GM19099 (cell line): ENCODE measurements around the gene AMDHD2.

ENCODE experiments used
- POLR2A ChIP-seq: IDR thresholded peaks from 3 replicates; pipeline ENCODE4 v1.6.1; 2011; ENCODE audit warnings: low read depth; ENCODE audit not compliant: insufficient read length; ENCODE audit errors: extremely low read depth

Gene AMDHD2

DNA sequence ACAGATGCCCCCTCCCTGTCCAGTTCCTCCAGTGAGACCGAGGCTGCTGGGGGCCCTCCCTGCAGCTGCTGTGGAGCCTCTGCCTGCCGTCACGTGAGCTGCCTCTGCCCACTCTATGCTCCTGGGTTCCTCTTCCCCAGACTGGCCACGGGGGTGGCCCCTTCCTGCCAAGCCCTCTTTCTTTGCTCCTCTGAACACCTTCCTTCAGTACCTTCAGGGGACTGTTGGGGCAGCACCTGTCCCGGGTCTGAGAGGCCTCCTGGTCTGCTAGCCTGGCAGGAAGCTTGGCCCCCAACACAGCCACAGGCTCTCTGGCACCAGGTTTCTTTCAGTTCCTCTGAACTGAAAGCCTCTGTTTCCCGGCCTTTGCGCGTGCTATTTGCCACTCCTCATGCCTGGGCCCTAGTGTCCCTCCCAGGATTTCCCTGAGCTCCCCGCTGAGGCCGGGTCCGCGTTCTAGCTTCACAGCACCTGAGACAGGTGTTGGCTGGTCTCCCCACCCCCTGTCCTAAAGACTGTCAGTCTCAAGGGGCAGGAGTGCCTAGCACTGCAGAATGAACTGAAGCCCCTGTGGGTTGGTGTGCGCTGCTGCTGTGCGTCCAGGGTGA, 13.0 kb upstream of the AMDHD2 start:
- peak; percentile 31 for TF ChIP-seq POLR2A

GRCh38 chr16:2507665-2508064, 12.5 kb upstream of the AMDHD2 start:
- no peak for TF ChIP-seq POLR2A

- TF ChIP-seq POLR2A: no peak
Measured at GRCh38 chr16:2508722-2509400, 11.3 kb upstream of the AMDHD2 start.

- TF ChIP-seq POLR2A: no peak
Measured at GRCh38 chr16:2511128-2511800, 8.9 kb upstream of the AMDHD2 start.

DNA sequence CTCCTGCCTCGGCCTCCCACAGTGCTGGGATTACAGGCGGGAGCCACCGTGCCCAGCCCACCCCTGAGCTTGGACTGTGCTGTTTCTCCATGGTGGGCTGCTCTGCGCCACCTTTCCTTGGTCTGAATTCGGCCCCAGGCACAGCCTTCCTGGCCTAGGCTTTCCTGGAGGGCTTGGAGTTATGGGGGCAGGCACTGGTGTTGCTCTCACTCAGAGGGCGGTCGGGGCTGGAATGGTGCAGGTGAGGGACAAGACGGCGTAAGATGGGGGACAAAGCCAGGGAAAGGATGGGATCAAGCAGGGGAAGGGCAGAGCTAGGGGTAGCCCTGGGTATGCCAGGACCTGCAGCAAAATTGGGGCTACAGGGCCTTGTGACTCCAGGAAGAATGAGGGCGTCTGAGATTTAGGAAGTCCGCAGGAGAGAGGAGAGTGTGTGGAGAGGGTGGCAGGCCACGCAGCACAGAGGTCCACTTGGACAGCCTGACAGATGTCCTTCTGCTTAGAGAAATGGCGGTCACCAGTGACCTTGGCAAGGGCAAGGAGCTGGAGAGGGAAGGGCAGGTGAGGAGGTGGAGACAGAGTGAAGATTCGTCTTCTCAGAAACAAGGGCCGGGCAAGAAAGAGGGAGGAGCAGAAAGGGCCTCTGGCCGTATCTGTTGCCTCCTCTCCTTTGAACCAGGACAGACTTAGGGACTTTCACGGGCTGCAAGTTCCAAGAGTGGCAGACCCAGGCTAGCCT, 8.0 kb upstream of the AMDHD2 start:
- TF ChIP-seq POLR2A: no peak

DNA sequence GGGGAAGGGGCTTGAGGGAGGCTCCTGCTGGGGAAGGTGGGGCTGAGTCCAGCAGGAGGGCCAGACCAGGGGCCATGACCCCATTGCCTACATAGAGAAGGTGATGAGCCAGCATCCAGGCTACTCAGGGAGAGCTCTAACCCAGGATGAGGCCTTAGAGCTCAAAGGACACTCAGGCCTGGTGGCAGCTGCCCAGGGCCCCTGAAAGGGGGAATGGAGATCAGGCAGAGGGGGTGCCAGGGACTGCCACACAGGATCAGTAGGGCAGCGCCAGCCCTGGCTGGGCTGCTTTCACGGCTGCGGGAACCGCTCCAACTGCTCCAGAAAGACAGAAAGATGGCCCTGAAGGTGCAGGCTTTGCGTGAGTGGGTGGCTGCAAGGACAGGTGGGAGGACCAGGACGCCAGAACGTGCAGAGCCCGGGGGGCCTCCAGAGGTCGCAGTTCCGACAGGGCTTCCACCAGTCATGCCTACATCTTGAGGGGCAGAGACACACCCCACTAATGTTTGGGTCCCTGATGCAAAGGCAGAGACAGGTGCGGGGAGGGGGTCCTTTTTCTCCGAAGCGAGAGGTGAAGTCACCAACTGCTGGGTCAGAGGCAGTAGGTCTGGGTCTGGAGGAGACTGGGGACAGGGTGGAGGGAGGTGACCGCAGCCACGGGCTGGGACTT, 7.3 kb upstream of the AMDHD2 start:
- TF ChIP-seq POLR2A: no peak

- TF ChIP-seq POLR2A: peak; percentile 94
Measured at GRCh38 chr16:2513405-2514332, 6.5 kb upstream of the AMDHD2 start, which contains the start of gene ATP6V0C. TSS of gene ATP6V0C (plus strand) at chr16:2513952. CDS start at chr16:2514104, 152 bp downstream.

GRCh38 chr16:2514333-2515179, 5.6 kb upstream of the AMDHD2 start:
- no peak for TF ChIP-seq POLR2A

DNA sequence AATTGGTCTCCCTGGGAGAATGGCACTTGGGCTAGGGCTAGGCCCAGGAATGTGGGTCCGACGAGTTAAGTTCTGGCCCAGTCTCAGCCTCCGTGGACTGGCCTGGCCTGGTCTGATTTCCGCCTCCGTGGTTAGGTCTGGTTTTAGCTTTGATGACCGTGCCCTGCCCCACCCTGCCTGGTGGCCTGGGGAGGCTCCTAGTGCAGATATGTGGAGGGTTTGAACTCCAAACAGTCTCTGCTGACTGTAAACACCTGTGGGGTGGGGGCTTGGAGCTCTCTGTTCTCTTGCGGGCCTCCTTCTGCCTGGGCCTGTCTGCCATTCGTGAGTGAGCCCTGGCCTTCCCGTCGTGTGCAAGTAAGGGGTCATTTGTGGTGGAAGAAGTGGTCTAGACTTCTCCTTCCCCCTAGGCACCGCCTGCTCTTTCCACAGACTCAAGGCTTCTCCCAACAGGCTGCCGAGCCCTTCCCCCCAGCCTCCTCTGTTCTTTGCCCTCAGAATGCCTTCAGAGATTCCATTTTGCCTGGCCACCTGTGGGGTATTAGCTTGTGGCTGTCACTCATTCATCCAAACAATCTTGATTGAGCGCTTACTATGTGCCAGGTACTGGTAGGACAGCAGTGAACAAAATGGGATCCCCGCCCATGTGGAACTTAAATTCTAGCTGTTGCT, 4.9 kb upstream of the AMDHD2 start:
- no peak for TF ChIP-seq POLR2A

- no peak for TF ChIP-seq POLR2A
Measured at GRCh38 chr16:2516391-2517240, 3.6 kb upstream of the AMDHD2 start.

GRCh38 chr16:2517954-2518605, 2.1 kb upstream of the AMDHD2 start:
- TF ChIP-seq POLR2A: no peak
